GM21576 (cell line): ENCODE measurements around the gene HIGD1A.
A peak's percentile ranks its signal among the peaks of the same experiment; 100 is the strongest.

Experiments
- ATAC-seq: cut with Tn5 transposase; IDR thresholded peaks from one replicate; pipeline ENCODE4 v1.9.1; 2021; ENCODE audit warnings: mild to moderate bottlenecking, moderate library complexity; ENCODE audit not compliant: unreplicated experiment

Gene HIGD1A

DNA sequence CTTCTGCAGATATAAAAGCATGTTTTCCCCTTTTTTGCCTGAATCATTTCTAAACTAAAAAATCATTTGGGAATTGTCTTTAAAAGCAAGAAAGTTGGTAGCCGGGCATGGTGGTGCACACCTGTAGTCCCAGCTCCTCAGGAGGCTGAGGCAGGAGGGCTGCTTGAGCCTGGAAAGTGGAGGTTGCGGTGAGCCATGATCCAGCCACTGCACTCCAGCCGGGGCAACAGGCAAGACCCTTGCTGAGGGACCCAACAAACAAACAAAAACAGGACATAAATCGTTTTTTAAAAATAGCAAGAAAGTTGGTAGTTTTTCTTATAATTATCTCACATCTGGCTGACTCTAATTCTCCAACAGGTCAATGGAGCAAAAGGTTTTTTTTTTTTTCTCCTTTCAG lies 2.5 kb downstream of the HIGD1A start:
- no peak for ATAC-seq

DNA sequence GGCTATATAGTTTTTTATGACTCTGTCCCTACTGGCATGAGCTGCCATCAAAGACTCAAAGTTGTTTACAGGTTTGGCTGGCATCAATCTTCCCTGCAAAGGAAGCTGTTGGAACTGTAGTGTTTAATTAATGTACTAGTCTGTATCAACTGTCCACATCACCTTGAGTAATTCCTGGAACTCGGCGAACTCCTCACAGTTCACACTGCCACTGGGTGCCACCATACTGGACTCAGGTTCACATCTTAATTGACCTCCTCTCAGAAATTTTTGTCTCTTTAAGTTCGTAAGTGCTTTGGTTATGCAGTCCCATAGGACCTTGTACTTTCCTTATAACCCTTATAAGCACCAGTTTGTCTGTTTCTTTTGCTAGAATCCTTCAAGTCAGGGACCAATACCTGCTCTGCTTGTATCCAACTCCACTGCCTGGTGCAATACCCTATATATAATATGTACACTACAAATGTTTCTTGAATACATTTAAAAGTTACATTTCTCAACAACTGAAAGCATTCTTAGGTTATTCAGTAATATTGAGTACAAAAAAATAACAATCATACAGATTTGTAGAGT lies 3.2 kb downstream of the HIGD1A start:
- ATAC-seq: no peak

DNA sequence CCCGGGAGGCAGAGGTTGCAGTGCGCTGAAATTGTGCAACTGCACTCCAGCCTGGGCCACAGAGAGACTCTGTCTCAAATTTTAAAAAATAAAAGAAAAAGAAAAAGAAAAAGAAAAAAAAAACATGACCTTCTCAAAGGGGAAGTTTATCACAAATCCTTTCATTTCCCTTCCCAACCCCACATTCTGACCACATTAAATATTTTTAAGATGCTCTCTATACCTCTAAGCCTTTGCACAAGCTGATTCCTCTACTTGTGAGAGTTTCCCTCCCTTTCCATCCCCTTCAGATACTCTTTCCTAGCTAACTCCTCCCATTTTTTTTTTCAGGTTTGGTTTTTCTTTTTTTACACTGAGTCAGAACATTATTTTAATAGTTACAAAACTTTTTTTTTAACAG lies 4.0 kb downstream of the HIGD1A start:
- no peak for ATAC-seq

DNA sequence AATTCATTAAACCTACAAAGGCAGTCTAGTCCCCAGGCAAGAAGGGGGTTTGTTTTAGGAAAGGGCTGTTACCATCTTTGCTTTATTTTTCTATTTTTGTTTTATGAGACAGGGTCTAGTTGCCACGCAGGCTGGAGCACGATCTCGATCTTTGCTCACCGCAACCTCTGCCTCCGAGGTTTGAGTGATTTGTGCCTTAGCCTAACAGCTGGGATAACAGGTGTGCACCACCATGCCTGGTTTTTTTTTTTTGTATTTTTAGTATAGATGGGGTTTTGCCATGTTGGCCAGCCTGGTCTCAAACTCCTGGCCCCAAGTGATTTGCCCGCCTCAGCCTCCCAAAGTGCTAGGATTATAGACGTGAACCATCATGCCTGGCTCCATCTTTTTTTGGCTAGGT lies 4.9 kb downstream of the HIGD1A start:
- no peak for ATAC-seq

DNA sequence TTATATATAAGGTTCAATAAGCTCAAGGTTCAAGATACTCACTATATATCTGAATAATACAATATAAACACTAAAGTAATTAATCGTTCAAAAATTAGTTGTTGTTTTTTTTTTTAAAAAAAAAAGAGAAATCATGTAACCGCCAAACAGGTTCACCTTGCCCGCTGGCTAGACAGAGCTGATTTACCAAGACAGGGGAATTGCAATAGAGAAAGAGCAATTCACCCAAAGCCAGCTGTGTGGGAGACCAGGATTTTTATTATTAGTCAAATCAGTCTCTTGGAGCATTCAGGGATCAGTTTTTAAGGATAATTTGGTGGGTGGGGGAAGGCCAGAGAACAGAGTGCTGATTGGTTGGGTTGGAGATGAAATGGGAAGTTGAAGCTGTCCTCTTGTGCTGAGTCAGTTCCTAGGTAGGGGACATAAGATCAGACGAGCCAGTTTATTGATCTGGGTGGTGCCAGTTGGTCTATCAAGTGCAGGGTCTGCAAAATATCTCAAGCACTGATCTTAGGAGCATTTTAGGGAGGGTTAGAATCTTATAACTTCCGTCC lies 7.9 kb downstream of the HIGD1A start:
- ATAC-seq: no peak

GRCh38 chr3:42795621-42796181 lies 8.6 kb downstream of the HIGD1A start:
- ATAC-seq: no peak

DNA sequence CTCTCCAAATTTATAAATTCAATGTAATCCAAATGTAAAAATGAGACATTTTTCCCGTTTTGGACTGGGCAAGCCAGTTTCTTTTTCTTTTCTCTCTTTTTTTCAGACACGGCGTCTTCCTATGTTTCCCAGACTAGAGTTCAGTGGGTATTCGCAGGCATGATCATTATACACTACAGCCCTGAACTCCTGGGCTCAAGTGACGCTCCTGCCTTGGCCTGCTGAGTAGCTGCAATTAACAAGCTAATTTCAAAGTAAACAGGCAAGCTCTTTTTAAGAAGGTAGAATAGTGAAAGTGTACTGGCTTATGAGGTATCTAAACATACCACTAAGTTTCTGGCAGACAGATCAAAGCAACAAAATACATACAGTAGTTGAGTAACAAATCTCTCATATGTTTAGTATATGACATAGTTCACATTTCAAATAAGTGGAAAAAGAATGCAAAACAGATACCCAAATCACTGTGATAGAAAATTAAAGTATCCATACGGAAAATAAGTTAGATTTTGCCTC lies 13.5 kb downstream of the HIGD1A start:
- ATAC-seq: no peak

GRCh38 chr3:42786631-42787030 lies 17.7 kb downstream of the HIGD1A start:
- no peak for ATAC-seq

DNA sequence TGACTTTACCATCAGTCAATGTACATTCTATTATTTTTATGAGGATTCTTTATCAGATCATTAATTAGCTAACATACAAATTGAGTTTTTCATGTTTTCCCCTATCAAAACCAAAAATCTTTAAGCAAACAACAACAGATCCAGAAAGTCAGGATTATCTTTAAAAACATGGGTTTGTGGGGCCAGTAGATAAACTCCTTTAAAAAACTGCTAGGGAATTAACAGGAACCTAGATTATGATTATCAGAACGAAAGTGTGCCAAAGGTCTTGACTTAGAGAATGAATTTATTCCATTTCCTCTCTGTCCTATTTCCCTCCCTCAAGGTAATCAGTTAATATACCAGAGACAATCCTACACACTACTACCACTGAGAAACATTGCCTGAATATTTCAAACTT lies 18.1 kb downstream of the HIGD1A start:
- no peak for ATAC-seq

DNA sequence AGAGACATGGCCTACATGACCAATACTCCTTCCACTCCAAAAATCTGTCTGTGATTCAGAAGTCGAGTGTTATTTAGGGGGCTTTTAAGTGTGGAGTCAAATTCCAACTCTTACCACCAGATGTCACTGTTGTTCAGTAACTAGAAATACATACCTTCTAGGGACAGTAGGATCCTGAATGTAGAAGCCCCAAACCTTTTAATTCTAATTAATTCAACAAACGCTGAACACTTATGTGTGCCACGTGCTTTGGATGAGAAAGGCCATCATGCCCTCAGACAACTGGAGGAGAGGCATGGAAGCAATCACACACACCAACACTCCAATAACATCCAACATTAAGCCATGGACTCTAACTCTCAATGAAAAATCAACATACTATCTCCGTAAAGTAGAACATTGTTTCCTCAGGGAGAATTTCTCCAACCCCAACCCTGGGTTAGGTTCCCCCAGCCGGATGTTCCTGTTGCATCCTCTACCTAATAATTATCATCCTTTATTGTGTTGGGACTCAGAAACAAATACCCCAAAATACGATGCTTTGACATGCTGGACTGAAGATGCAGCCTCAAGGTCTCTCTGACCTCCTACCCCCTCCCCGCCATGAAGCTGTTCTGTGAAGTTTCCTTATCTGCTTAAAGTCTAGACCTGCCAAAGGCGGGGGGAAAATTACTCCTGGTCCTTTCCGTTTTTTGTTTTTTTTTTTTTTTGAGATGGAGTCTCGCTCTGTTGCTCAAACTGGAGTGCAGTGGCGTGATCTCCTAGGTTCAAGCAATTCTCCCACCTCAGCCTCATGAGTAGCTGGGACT lies 23.2 kb downstream of the HIGD1A start:
- ATAC-seq: no peak

DNA sequence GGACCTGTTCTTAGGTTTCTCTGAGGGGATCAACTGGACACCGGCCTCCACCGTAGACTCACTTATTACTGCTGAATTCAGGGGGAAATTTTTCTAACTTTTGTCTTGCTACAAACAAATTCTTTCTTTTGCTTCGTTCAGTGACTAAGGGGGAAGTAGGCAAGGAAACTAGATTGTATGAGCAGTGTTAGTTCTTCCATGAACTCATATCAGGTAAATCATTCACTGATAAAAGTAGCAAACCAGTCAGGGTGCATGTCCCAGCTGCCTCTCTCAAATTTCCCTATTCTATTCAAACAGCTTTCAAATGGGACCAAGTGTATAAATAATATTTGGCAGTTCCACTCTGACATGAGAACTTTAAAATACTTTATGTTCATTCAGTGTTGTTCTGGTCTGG lies 23.9 kb downstream of the HIGD1A start:
- ATAC-seq: no peak

- ATAC-seq: no peak
Observed at GRCh38 chr3:42778644-42779043, 25.6 kb downstream of the HIGD1A start.

GRCh38 chr3:42773409-42773751 lies 30.9 kb downstream of the HIGD1A start:
- ATAC-seq: no peak

GRCh38 chr3:42772670-42773408 lies 31.5 kb downstream of the HIGD1A start, which contains the start of gene CCDC13:
CCDC13 (minus strand) TSS chr3:42773253; CDS start chr3:42758345, 14,908 bp downstream.
- ATAC-seq: peak; percentile 98

GRCh38 chr3:42771271-42771670 lies 33.0 kb downstream of the HIGD1A start:
- no peak for ATAC-seq

DNA sequence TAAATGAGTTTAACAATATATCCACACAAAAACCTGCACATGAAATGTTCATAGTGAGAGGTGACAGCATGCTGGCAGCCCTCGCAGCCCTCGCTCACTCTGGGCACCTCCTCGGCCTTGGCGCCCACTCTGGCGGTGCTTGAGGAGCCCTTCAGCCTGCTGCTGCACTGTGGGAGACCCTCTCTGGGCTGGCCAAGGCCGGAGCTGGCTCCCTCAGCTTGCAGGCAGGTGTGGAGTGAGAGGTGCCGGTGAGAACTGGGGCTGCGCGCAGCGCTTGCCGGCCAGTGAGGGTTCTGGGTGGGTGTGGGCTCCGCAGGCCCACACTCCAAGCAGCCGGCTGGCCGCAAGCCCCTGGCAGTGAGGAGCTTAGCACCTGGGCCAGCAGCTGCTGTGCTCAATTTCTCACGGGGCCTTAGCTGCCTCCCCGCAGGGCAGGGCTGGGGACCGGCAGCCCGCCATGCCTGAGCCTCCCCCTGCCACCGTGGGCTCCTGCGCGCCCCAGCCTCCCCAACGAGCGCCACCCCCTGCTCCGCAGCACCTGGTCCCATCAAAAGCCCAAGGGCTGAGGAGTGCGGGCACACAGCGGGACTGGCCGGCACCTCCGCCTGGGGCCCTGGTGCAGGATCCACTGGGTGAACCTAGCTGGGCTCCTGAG lies 34.7 kb downstream of the HIGD1A start:
- no peak for ATAC-seq

DNA sequence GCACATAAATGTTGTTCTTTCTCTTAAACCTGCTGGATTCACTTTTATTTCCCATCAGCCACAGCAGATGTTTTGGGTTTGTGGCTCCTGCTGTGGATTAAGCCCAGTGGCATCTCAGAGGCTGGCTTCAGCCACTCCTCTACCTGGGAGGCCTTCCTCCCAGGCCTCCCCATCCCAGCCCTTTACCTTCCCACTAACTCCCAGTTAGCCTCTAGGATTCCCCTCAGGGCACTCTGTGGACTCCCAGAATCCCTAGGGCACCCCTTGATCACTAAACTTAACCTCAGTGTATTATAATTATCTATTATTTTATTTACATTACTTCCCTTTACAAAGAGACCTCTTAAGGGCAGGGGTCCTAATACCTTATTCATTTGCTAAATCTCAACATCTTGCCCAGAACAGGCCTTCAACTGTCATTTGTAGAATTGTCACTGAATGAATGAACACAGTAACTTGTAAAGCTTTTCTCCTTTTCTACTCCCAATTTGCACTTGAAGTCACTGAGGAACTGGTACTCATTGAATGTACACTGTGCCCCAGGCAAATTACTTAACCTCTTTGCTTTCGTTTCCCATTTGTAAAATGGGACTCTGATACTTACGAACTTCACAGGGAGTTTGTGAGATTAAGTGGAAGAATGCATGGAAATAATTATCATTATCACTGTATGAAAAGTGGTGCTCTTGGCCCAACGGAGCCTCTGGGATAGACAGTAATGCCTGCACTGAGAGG lies 39.6 kb downstream of the HIGD1A start:
- ATAC-seq: no peak

- no peak for ATAC-seq
Observed at GRCh38 chr3:42764115-42764514, 40.2 kb downstream of the HIGD1A start.

DNA sequence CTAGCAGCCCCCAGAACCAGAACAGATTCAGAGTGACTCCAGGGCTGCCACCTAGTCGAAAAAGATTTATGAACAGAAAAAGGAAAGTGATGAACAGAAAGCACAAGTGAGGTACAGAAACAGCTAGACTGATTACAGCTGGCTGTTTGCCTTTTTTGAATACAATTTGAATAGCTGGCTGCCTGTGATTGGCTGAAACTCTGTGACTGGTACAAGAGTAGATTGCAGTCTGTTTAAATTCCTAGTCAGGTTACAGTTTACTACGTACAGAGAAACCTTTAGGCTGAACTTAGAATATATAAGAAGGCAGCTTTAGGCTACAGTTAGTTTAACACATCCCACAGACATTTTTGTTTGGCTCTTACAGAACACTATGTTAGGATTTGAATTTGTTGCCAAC lies 41.3 kb downstream of the HIGD1A start:
- ATAC-seq: no peak
